22Rv1 (cell line): ENCODE measurements around the gene ANKS1A.

ENCODE experiments used
- H3K27ac ChIP-seq: fragments of 450-650 bp; 2 replicates; pipeline ENCODE4 v1.5.1; 2017
- ZFX ChIP-seq: fragments of 450-650 bp; IDR thresholded peaks from 2 replicates; pipeline ENCODE4 v1.6.1; 2017; ENCODE audit warnings: antibody characterized with exemption, borderline replicate concordance
- TF ChIP-seq, protein P1 (sequence below): fragments of 450-650 bp; IDR thresholded peaks from 2 replicates; pipeline ENCODE4 v1.5.1; 2017; ENCODE audit warnings: mild to moderate bottlenecking

The ANKS1A gene

DNA sequence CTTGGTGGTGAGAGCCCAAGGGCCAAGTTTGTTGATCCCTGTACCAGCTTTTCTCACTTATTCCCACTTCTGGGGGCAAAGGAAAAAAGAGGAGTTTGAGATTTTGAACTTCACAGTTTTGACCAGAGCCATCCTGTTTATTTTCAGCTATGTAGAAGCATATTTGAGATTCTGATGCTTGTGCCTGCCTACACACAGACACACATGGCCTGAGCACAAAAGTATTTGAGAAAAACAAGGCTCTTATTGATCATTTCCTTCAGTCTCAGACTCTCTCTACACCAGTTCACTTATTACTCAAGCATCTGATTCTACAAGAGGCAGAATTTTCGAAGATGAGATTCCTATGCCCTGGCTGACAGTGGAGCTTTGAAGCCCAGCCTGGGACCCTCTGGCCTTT, 151.3 kb downstream of the ANKS1A start:
- TF ChIP-seq ZFX = no peak
- TF ChIP-seq, protein P1, sequence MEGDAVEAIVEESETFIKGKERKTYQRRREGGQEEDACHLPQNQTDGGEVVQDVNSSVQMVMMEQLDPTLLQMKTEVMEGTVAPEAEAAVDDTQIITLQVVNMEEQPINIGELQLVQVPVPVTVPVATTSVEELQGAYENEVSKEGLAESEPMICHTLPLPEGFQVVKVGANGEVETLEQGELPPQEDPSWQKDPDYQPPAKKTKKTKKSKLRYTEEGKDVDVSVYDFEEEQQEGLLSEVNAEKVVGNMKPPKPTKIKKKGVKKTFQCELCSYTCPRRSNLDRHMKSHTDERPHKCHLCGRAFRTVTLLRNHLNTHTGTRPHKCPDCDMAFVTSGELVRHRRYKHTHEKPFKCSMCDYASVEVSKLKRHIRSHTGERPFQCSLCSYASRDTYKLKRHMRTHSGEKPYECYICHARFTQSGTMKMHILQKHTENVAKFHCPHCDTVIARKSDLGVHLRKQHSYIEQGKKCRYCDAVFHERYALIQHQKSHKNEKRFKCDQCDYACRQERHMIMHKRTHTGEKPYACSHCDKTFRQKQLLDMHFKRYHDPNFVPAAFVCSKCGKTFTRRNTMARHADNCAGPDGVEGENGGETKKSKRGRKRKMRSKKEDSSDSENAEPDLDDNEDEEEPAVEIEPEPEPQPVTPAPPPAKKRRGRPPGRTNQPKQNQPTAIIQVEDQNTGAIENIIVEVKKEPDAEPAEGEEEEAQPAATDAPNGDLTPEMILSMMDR = no peak
- H3K27ac ChIP-seq = no peak overlapping the region

DNA sequence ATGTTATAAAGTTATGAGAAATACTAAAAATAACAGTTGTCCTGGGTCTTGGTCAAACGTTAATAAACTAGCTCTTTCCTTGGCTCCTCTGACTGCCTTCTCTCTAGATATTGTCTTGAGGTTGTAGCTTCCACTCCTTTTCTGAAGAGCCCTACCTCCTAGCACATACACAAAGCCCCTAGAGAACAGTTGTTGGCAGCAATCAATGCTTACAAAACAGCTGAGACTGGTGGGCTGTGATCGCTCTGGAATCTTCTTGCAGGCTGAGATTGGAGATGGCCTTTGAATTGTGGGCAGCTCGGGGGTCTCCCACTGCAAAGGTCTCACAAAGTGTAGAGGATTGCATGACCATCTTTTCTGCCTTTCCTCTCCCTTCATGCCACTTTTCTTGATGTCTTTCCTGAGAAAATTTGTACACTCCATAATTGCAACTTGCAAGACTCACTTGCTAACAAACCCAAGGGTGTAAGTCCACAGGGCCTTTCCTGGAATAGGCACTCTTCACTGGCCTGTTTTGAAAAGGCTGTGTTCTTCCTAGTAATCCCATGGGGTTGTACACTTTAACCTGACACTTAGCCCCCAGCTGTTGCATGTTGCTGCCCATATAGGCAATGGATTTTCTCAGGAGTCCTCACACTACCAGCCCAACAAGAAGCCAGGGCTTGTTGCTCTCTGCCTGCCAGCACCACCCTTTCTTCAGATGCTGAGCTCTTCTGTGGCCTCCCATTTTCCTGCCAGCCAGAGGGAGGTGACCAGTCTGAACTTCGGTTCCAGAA, 152.2 kb downstream of the ANKS1A start:
- no peak for TF ChIP-seq ZFX
- TF ChIP-seq, protein P1 = no peak
- no peak overlapping the region for H3K27ac ChIP-seq

DNA sequence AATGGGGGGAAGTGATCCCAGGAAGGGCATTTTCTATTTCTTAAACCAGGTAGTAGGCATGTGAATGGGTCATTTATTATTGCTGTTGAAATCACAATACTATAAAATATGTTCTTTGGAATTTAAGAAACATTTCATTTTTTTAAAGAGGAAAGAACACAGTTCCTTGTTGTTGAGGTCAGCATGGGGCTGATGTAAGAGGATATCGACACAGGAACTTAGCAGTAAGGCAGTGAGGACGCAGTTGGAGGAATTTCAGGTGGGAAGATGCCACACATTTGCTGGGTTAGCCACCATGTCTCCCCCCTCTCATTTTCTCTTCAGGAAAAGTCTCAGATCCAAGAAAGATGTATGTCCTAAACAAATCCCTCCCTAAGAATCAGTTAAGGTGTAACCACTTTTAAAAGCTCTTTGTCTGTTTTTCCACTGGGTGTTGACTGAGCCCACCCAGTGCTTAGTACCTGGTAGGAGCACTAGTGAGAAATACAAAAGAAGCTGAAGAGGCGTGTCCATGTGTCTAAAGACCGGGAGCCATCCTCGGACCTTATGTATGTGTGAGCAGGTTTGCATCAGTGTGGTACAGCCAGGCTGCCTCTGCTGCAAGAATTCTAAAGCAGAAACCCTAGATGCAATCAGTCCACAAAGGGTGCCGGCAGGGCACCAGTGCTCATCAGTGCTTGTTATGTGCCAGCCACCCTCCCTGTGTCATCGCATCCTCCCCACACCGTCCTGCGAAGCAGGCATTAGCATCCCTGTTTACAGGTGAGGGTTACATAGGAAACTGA, 153.2 kb downstream of the ANKS1A start:
- TF ChIP-seq, protein P1 = no peak
- TF ChIP-seq ZFX = no peak
- H3K27ac ChIP-seq = no peak overlapping the region

DNA sequence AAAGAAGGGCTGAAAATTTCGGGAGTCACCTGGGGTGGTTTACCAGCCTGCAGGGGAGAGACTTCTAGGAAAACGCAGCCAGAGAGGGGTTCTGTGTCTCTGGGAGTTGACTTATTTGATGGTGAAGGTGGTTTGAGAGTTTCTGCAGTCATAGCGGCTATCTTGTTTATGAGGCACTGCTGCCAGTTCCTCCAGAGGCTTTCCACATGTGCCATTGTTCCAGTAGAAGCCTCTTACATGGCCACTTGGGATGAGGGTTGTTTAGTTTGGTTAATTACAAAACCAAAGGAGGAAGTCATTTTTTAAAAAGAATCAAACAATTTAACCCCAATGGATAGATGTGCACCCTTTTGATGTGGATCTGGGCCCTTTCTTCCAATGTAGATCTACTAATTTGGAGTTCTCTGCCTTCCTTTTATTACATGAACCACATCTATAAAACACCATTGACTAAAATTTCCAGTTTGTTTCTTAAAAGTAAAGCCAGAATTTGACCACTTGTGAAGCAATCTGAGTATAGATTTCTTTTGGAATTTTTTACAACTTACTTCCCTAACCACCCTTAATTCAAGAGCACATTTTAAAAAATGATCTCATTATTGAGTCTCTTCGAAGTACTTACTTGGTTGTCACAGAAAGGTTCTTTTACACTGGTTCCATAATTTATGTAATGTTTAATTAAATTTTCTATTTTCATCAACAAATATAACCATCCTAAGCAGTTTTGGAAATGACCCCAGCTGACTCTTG, 154.5 kb downstream of the ANKS1A start:
- TF ChIP-seq ZFX = no peak
- TF ChIP-seq, protein P1 = no peak
- no peak overlapping the region for H3K27ac ChIP-seq

DNA sequence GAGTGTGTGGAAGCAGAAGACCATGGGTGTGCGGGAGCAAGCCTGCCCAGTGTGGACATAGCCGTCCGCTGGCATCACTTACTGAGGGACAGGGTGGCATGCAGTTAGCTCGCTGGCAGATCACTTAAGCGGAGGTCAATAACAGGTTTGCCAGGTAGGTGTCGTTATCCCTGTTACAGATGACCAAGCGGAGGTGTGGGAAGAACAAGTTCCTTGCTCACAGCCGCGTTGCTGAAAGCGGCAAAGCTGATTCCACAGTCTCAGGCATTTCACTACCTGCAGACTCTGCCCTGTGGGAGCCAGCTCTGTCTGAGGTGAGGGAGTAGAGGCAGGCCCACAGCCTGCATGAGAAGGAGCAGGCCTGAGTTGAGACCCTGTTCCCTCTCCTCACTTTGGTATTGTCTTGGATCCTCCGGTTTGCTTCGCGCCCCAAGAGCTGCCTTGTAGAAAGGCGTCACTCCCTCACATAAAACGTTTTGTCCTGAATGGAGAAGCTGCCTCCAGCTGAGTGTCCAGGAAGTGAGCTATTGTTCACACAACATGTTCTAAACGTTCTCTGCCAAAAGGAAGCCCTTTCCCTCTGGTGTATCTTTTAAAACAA, 155.2 kb downstream of the ANKS1A start:
- peak overlapping the region; percentile 25; the same call in 1 of the 2 replicates for H3K27ac ChIP-seq
- TF ChIP-seq, protein P1 = no peak
- TF ChIP-seq ZFX = no peak

DNA sequence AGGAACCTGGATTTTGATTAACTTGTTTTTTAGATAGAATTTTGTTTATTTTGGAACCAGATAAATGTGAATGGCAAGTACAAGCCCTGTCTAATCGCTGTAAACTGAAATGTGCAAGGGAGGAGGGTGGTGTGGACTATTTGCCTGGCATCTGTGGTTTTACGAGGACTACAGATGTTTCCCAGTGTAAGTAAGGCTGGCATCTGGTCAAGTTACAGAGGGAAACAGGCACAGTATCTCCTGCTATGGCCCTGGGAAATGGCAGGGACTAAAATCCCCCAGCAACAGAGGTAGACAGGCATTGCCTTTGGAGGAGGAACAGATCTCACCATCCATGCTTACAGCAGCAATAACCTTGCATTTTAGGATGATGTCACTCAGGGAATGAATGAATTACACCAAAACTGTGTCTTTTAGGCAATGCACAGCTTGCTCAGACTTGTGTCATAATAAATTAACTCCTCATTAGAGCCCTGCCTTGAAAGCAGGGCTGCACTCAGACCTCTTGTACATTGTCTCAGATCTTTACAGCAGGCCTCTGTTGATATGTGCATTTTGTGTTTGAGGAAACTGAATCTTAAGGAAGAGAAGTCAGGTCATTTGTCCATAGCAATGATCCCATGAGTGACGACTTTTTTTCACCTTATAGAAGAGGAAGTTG, 155.8 kb downstream of the ANKS1A start:
- peak overlapping the region; percentile 25; the same call in 1 of the 2 replicates for H3K27ac ChIP-seq
- TF ChIP-seq ZFX = no peak
- TF ChIP-seq, protein P1 = no peak
